SKM-1 (cell line): Measurements from ENCODE around the gene PARP4.
"Not testable (repeated sequence)": the region's sequence is repeated elsewhere in the genome, so short reads cannot be mapped to it uniquely, and the experiment has no call there.

ENCODE experiments used
- DNase-seq: peaks from one replicate; lab custom pipeline; 2025; ENCODE audit not compliant: unreplicated experiment; lab: John Stamatoyannopoulos, UW

The PARP4 gene

GRCh38 chr13:24512197-24512907 lies at the start of gene PARP4:
TSS of gene PARP4 (minus strand) at chr13:24512778. CDS start at chr13:24503776, 9,002 bp downstream.
- peak; percentile 70 for DNase-seq

GRCh38 chr13:24560579-24561187 lies 48.1 kb upstream of the PARP4 start:
- not testable (repeated sequence) for DNase-seq

- not testable (repeated sequence) for DNase-seq
Observed at GRCh38 chr13:24559431-24560218, 47.0 kb upstream of the PARP4 start.

- DNase-seq: no peak
Observed at GRCh38 chr13:24557081-24557480, 44.5 kb upstream of the PARP4 start.

- DNase-seq: not testable (repeated sequence)
Observed at GRCh38 chr13:24553892-24554291, 41.3 kb upstream of the PARP4 start.

GRCh38 chr13:24541476-24542352 lies 29.1 kb upstream of the PARP4 start:
- DNase-seq: not testable (repeated sequence)

- no peak for DNase-seq
Observed at GRCh38 chr13:24541127-24541475, 28.5 kb upstream of the PARP4 start.

- peak; percentile 2 for DNase-seq
Observed at GRCh38 chr13:24540236-24541126, 27.9 kb upstream of the PARP4 start.

GRCh38 chr13:24539500-24540165 lies 27.1 kb upstream of the PARP4 start:
- no peak for DNase-seq

GRCh38 chr13:24529478-24529877 lies 16.9 kb upstream of the PARP4 start:
- no peak for DNase-seq

- DNase-seq: no peak
Observed at GRCh38 chr13:24528816-24529398, 16.3 kb upstream of the PARP4 start.

- no peak for DNase-seq
Observed at GRCh38 chr13:24527266-24527775, 14.7 kb upstream of the PARP4 start.

GRCh38 chr13:24520733-24521132 lies 8.2 kb upstream of the PARP4 start:
- no peak for DNase-seq

- DNase-seq: no peak
Observed at GRCh38 chr13:24516919-24517318, 4.3 kb upstream of the PARP4 start.

GRCh38 chr13:24512908-24513213 lies 283 bp upstream of the PARP4 start:
- no peak for DNase-seq

GRCh38 chr13:24511816-24512196 lies 772 bp downstream of the PARP4 start:
- DNase-seq: peak; percentile 70

GRCh38 chr13:24511019-24511815 lies 1.4 kb downstream of the PARP4 start:
- DNase-seq: peak; percentile 47

- DNase-seq: no peak
Observed at GRCh38 chr13:24506698-24507335, 5.8 kb downstream of the PARP4 start.
